Ecto neural progenitor cell (in vitro differentiated cells): Measurements from ENCODE around the gene METTL2B.
"Not testable (repeated sequence)": the region's sequence is repeated elsewhere in the genome, so short reads cannot be mapped to it uniquely, and the experiment has no call there.

ENCODE experiments used
- DNase-seq: peaks from one replicate; pipeline ENCODE4 v3.0.0-alpha.2; 2018; ENCODE audit warnings: low spot score

The METTL2B gene

GRCh38 chr7:128523932-128524524 lies 47.5 kb downstream of the METTL2B start:
- not testable (repeated sequence) for DNase-seq

GRCh38 chr7:128525584-128525983 lies 49.0 kb downstream of the METTL2B start:
- DNase-seq: not testable (repeated sequence)

- not testable (repeated sequence) for DNase-seq
Observed at GRCh38 chr7:128526062-128526466, 49.5 kb downstream of the METTL2B start.

- not testable (repeated sequence) for DNase-seq
Observed at GRCh38 chr7:128529191-128529590, 52.6 kb downstream of the METTL2B start.

- not testable (repeated sequence) for DNase-seq
Observed at GRCh38 chr7:128530121-128530854, 53.7 kb downstream of the METTL2B start.

GRCh38 chr7:128530855-128531104 lies 54.2 kb downstream of the METTL2B start:
- DNase-seq: no peak

- peak; percentile 89 for DNase-seq
Observed at GRCh38 chr7:128531105-128531954, 54.8 kb downstream of the METTL2B start.

- DNase-seq: peak; percentile 58
Observed at GRCh38 chr7:128531955-128532478, 55.5 kb downstream of the METTL2B start.

- DNase-seq: not testable (repeated sequence)
Observed at GRCh38 chr7:128532956-128533355, 56.4 kb downstream of the METTL2B start.

- not testable (repeated sequence) for DNase-seq
Observed at GRCh38 chr7:128537410-128537809, 60.9 kb downstream of the METTL2B start.

- DNase-seq: not testable (repeated sequence)
Observed at GRCh38 chr7:128542530-128542929, 66.0 kb downstream of the METTL2B start.

GRCh38 chr7:128543300-128543699 lies 66.8 kb downstream of the METTL2B start:
- not testable (repeated sequence) for DNase-seq

GRCh38 chr7:128546319-128546851 lies 69.8 kb downstream of the METTL2B start:
- DNase-seq: not testable (repeated sequence)

GRCh38 chr7:128550920-128551319 lies 74.4 kb downstream of the METTL2B start:
- DNase-seq: no peak

GRCh38 chr7:128554394-128554793 lies 77.8 kb downstream of the METTL2B start:
- DNase-seq: not testable (repeated sequence)
